GM19099 (cell line): Measurements from ENCODE around the gene EXOC6.

Experiments
- POLR2A ChIP-seq: IDR thresholded peaks from 3 replicates; pipeline ENCODE4 v1.6.1; 2011; ENCODE audit warnings: low read depth; ENCODE audit not compliant: insufficient read length; ENCODE audit errors: extremely low read depth

The EXOC6 gene

DNA sequence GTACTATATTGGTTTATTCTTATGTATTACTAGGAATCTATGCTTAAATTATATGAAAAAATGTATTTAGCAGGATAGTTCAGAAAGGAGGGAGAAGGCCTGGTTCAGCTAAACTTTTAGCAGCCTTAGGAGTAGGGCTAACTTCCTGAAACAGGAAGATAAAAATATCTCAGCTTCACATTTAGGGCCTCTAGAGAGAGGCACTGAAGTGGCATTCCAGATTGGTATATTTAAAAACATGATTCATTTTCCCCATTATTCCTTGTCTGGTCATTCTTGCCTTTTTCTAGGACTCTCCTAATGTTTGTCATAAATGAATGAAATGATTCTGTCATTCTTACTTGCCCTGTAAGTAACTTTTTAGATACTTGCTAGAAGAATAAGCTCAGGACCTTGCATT lies 149.3 kb downstream of the EXOC6 start:
- no peak for TF ChIP-seq POLR2A

DNA sequence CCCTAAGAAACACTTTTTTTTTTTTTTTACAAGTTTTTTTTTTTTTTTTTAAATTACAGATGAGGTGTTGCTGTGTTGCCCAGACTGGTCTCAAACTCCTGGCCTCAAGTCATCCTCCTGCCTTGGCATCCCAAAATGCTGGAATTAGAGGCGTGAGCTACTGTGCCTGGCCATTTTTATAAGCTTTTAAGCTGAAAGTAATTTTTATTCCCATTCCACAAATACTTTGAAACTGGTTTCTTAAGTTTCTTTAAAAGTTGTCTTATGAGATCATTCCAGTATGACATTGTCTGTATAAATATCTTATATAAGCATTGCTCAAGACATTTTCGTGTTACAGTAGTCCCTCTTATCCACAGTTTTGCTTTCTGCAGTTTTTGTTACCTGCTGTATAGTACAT lies 150.9 kb downstream of the EXOC6 start:
- no peak for TF ChIP-seq POLR2A

DNA sequence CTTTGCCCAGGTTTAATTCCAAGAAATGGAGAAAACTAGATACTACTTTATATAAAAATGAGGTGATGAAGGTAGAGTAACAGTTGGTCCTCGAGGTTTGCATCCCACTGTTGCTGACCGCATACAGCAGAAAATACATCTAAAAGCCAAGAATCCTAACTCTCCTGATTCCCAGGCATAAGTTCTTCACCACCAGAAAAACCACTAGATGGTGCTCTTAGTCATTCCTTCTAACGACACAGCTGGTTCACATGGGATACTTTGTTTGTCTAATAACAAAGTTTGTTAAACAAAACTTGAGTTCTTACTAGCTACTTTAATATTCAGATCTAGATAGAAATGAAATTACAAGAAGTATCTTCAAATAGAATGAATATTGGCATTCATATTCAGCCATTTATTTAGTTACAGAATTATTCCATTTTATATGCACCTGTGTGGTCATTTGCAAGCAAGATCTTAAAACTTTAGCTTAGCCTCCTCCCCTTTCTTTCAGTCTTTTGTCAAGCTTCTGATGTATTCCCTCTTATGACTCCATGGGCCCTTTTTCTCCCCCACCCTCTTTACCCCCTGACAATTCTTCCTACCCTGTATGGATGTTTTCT lies 158.2 kb downstream of the EXOC6 start:
- no peak for TF ChIP-seq POLR2A

DNA sequence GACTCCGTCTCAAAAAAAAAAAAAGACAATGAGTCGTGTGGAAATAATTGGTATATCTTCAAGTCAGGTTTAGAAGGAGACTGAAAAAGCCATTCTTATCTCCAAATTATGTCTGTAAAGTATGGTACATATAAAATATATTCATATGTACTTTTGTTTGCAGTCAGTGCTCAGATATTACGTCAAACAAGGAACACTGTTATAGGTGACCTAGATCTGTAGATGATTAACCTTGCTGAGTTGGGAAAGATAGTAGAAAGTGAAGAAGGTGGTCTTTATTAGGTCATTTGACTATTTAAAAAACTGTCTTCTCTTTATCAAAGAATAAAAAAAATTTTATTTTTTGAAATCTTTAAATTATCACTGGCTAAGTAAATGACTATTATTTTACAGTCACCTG lies 167.4 kb downstream of the EXOC6 start:
- TF ChIP-seq POLR2A: no peak

DNA sequence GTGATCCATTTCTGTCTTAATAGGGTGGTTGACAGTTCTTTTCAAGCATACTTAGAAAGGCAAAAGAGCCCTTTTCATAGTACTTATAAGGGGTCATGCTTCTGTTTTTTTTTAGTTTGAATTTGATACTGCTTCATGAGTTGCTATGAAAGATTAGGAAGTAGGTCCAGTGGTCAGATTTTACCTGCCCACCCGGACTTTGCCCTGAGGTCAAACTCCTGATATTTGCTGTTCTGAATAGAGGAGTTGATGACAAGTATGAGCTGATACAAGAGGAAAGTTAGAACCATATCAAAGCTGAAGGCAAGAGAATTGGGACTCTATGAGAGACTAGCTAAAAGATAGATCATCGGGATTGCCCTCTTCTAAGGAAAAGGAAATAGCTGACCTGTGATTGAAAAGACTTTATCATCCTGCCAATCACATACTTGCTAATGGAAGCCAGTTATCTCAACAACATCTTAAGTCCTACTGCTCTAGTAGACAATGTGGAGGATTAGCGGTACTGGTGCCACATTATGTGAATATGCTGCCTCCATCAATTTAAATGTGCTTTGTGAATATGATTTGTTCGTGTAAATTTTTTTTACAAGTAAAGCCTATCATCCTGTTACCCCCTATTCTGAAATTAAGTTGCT lies 174.8 kb downstream of the EXOC6 start:
- no peak for TF ChIP-seq POLR2A

DNA sequence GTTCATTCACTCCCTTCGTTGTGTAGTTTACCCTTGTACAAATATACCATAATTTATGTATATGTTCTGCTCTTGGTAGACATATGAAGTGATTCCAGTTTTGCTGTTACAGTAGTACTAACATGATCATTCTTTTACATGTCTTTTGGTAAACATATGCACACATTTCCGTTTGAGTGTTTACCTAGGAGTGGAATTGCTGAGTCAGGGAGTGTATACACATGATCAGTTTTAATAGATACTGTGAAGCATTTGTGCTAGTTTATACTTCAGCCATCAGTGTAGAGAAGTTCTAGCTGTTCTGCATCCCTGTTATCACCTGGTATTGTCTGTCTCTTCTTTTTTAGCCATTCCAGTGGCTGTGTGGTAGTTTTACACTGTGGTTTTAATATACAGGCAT lies 177.8 kb downstream of the EXOC6 start:
- TF ChIP-seq POLR2A: no peak

DNA sequence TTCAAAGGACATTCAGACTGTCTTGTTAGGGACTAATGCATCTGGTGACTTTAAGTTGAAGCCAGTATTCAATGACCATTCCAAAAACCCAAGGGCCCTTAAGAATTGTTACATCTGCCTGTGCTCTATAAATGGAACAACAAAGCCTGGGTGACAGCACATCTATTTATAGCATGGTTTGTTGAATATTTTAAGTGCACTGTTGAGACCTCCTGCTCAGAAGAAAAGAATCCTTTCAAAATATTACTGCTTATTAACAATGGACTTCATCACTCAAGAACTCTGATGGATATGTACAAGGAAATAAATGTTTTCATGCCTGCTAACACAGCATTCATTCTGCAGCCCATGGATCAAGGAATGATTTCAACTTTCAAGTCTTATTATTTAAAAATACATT lies 179.2 kb downstream of the EXOC6 start:
- no peak for TF ChIP-seq POLR2A

DNA sequence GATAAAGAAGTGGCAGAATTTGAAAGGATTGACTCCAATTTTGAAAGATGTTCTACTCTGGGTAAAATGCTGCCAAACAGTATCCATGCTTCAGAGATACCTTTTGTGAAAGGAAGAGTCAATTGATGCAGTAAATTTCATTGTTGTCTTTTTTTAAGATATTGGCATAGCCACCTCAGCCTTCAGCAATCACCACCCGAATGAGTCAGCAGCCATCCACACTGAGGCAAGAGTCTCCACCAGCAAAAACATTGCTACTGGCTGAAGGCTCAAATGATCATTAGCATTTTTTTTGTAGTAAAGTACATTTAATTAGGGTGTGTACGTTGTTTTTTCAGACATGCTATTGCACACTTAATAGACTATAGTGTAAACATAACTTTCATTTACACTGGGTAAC lies 180.6 kb downstream of the EXOC6 start:
- no peak for TF ChIP-seq POLR2A

DNA sequence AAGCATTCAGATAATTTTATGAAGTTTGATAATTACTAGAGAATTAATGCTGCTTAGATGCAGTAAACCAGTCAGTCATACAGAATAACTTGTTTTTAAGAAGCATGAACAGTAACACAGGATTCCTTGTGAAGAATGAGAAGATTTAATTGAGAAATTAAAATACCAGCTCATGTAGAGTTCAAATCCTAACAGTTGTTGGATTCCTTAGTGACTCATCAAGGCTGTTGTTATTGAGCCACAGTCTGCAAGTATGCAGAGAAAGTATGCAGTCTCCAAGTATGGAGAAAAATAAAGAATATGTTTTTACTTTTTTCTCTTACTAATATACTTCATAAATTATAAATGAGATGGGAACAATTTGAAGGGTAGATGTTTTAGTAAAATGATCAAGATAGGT lies 182.1 kb downstream of the EXOC6 start:
- no peak for TF ChIP-seq POLR2A

DNA sequence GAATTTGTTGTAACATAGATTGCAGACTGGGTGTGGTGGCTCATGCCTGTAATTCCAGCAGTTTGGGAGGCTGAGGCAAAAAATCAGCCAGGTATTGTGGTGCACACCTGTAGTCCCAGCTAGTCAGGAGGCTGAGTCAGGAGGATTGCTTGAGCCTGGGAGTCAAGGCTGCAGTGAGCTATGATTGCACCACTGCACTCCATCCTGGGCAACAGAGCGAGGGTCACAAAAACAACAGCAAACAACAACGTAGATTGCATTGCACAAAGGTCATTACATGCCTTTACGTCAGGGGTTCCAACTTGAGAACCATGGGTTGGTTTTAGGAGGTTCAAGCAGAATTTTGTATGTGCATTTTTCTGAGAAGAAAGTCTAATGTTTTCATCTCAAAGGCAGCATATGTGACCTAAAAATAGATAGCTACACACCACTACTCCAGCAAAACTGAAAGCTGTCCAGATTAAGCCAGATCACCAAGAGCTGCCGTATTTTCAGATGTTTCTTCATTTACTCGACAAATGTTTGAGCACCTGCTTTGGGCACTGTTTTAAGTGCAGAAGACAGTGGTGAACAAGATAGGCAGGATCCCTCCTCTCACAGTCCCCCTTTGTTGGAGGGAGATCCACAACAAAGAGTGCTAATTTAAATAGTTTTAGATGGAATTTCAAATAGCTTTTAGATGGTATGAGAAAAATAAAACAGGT lies 183.9 kb downstream of the EXOC6 start:
- no peak for TF ChIP-seq POLR2A

DNA sequence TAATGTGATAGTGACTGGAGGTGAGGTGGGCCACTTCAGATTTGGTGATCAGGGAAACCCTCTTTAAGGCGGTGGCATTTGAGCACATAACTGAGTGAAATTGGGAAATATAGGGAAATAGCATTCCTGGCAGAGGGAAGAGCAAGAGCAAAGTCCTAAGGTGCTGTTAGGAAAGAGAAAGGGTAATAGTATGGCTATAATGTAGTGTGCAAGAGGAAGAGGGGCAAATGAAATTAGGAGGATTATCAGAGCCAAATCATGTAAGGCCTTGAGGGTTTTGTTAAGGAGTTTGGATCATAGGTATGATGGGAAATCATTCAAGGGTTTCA lies 184.5 kb downstream of the EXOC6 start:
- no peak for TF ChIP-seq POLR2A

DNA sequence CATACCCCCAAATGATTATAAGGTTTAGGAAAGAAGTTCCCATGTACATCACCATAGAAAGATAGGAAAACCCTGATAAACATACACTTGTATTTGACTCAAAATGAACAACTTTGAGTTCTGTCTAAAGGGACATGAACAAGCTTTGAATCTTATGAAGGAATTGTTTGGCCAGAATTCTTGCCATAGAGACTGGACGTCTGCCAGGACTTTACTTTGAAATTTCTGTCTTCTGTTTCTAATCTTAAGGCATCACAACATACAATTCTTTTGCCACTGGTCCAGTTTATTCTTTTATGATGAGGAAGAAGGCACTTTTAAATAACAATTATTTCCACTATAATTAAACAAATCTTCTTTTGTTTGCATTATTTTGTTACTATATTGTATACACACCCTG lies 186.1 kb downstream of the EXOC6 start:
- no peak for TF ChIP-seq POLR2A

DNA sequence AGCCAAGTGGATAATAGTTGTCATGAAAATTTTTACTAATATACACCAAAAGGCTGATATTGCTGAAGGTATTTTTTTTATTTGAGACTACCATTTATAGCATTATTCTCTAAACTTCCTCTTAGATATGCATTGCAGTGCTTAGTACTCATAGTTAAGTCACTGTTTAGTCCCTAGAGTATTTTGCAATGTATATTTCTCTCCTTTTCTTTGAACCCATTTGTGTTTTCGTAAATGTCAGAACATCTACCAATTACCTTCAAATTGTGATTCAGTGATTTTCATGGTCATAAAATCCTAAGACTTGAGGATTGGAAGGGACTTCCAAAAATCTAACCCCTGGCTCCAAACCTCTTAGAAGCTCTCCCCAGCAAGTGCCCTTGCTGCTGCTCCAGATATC lies 190.8 kb downstream of the EXOC6 start:
- TF ChIP-seq POLR2A: no peak

DNA sequence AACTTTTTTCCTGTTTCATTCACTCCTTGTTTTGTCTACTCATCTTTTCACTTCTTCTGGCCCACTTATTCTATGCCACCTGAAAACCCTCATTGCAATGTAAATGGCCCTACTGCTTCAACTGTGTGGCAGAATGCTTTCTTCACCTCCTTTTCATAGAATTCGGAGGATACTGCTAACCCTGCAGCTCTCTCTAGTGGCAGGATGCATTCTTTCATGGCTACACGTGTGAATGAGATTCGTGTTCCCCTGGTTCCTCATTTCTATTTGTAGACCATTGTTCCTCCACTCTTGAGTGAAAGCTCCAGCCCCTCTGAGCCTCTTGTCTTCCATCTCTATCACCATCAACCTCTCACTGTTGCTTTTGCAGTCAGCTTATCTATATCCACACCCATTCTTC lies 191.4 kb downstream of the EXOC6 start:
- no peak for TF ChIP-seq POLR2A

DNA sequence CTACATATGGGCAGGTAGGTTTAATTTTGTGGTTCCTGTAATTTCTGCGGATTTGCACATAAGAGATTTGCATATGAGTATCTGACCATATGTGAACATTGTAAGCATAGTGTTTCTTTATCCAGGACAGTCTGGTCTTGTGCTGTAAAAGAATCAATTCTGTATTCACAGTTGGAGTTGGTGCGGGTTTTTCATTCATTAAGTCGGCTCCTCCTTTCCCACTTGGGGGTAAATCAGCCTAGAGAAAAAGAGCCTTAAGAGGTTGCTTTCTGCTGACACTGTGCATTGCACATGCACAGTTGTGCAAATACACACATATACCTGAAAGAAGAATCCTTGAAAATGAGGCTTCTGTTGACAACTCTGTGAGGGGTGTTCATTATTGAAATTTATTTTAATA lies 206.2 kb downstream of the EXOC6 start:
- no peak for TF ChIP-seq POLR2A

DNA sequence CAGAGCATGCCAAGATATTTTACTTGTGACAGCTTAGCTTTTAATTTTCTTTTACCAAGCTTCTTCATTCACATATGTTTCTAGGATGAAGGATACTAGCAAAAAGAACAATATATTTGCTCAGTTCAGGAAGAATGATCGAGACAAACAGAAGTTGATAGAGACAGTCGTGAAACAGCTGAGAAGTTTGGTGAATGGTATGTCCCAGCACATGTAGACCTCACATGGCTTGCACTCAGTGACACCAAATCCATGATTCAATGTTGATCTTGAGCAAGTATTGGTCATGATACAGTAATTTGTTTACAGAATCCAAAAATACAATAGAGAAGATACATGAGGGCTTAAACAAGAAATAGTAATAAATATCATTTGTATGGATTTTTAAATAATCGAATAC lies 209.8 kb downstream of the EXOC6 start:
- TF ChIP-seq POLR2A: no peak
